DND-41 (cell line): ENCODE results near the gene RASGRF1.

Experiments used
- EZH2 ChIP-seq: IDR thresholded peaks from 3 replicates; pipeline ENCODE4 v1.6.1; 2012; ENCODE audit warnings: borderline replicate concordance, low read depth, mild to moderate bottlenecking, moderate library complexity, low read length, inconsistent platforms; ENCODE audit not compliant: severe bottlenecking
- TF ChIP-seq, protein P1 (sequence below): IDR thresholded peaks from 2 replicates; pipeline ENCODE4 v1.5.1; 2012; ENCODE audit warnings: borderline replicate concordance, low read length, moderate library complexity, mild to moderate bottlenecking; ENCODE audit not compliant: poor library complexity, severe bottlenecking; ENCODE audit errors: extremely low read depth

DNA sequence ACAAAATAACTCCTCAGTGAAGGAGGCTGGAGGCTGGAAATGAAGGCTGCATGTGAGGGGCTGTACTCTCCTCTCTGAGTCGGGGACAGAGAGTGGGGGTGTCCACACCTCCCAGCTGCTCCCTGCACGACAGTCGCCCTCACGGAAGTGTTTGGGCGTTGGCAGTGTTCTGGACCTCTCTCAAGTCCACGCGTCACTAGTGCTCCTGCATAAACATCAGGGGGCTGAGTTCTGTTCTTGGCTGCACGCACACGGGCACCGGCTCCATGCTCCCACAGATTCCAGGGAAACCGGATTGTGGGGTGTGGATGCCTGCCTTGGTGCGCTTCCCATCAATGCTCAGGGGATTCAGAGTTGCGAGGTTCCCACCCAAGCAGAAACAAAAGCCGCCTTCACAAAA, 7.4 kb downstream of the RASGRF1 start:
- TF ChIP-seq, protein P1, sequence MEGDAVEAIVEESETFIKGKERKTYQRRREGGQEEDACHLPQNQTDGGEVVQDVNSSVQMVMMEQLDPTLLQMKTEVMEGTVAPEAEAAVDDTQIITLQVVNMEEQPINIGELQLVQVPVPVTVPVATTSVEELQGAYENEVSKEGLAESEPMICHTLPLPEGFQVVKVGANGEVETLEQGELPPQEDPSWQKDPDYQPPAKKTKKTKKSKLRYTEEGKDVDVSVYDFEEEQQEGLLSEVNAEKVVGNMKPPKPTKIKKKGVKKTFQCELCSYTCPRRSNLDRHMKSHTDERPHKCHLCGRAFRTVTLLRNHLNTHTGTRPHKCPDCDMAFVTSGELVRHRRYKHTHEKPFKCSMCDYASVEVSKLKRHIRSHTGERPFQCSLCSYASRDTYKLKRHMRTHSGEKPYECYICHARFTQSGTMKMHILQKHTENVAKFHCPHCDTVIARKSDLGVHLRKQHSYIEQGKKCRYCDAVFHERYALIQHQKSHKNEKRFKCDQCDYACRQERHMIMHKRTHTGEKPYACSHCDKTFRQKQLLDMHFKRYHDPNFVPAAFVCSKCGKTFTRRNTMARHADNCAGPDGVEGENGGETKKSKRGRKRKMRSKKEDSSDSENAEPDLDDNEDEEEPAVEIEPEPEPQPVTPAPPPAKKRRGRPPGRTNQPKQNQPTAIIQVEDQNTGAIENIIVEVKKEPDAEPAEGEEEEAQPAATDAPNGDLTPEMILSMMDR, result no peak
- no peak for TF ChIP-seq EZH2
